GM12875 (cell line): ENCODE measurements around the gene C15orf39.

Experiments used
- H3K4me3 ChIP-seq: one replicate; pipeline ENCODE4 v1.5.1; 2011; ENCODE audit warnings: low read depth, low read length, control low read depth
- TF ChIP-seq, protein P1 (sequence below): IDR thresholded peaks from 2 replicates; pipeline ENCODE4 v1.5.1; 2011; ENCODE audit warnings: low read depth, mild to moderate bottlenecking, control low read depth, inconsistent platforms, low read length, moderate library complexity, borderline replicate concordance; ENCODE audit not compliant: insufficient read depth

Gene C15orf39

GRCh38 chr15:75208501-75209288, 7.0 kb downstream of the C15orf39 start:
- H3K4me3 ChIP-seq: no peak overlapping the region

GRCh38 chr15:75209289-75209676, 7.6 kb downstream of the C15orf39 start:
- TF ChIP-seq, protein P1, sequence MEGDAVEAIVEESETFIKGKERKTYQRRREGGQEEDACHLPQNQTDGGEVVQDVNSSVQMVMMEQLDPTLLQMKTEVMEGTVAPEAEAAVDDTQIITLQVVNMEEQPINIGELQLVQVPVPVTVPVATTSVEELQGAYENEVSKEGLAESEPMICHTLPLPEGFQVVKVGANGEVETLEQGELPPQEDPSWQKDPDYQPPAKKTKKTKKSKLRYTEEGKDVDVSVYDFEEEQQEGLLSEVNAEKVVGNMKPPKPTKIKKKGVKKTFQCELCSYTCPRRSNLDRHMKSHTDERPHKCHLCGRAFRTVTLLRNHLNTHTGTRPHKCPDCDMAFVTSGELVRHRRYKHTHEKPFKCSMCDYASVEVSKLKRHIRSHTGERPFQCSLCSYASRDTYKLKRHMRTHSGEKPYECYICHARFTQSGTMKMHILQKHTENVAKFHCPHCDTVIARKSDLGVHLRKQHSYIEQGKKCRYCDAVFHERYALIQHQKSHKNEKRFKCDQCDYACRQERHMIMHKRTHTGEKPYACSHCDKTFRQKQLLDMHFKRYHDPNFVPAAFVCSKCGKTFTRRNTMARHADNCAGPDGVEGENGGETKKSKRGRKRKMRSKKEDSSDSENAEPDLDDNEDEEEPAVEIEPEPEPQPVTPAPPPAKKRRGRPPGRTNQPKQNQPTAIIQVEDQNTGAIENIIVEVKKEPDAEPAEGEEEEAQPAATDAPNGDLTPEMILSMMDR: no peak
- H3K4me3 ChIP-seq: no peak overlapping the region

More at GRCh38 chr15:75208501-75209288, 7.0 kb downstream of the C15orf39 start:
- TF ChIP-seq, protein P1: no peak

DNA sequence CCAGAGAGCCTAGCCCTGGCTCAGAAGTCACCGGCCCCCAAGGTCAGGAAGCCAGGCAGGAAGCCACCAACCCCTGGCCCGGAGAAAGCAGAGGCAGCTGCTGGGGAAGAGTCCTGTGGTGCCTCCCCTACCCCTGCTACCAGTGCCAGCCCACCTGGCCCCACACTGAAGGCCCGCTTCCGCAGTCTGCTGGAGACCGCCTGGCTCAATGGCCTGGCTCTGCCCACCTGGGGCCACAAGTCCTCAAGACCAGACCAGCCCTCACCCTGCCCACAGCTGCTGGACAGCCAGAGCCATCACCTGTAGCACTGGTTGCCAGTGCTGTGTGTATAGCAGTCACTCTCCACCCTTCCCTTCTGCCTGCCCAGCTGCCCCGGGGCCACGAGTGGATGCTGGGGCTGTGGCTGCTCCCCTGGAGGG, 9.1 kb downstream of the C15orf39 start:
- TF ChIP-seq, protein P1: no peak
- H3K4me3 ChIP-seq: no peak overlapping the region

DNA sequence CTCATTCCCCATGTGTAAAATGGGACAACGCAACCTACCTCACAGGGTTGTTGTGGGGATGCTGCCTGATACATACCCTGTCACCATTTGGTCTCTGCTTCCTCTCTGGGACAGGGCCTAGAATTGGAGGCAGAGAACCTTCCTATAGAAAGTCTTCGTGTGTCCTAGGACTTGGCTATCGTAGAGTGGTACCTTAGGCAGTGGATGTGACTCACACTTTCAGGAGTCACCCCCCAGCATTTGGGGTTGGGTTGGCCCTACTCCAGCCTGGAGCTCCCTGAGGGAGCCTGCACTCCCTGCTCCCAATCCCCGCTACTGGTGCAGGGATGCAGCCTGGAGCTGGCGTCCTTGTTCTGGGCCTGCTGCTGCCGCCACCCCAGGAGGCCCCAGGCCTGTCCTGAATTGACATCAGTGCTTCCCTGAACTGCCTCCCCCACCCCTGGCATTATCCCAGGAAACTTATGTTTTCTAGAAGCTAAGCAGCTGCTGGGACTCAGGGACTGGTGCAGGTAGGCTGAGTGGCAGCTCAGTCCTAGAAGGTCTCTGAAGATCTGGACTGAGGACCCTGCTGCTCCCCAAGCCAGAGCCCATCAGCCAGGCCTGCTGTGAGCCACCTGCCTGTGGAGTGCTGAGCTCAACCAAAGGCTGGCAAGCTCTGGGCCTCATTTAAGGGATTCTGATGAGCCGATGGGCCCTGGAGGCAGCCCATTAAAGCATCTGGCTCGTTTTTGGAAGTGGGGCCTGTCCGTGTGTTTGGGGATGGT, 9.9 kb downstream of the C15orf39 start:
- no peak overlapping the region for H3K4me3 ChIP-seq

DNA sequence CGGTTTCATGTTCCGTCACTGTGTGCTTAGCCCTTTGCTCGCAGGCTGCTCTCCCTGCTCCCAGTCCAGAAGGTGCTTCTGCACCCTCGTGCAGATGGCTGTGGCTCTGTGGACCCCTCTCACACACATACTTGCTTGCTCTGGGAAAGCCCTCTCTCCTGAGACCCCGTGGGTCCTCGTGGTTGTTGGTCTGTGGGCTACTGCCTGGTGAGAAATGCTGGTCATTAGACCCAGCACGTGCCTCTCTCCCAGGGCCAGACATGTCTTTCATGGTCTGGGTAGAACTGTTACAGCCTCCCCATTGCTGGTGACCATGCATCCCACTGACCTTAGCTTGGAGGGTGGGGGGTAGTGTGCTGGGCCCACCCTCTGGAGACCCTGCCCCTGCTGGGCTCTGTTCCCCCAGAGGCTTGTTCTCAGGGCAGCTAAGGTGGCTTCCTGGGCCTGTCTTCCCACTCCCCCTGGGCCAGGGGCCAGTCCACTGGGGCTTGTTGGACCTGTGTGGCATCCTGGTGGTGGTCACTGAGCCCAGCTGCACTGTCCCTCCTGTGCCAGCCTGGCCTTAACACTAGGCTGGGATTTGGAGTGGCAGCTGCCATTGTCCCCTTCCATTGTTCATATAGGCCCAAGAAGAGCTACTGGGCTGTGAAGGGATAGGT, 10.6 kb downstream of the C15orf39 start:
- no peak overlapping the region for H3K4me3 ChIP-seq
- TF ChIP-seq, protein P1: no peak

More for the DNA sequence above, 9.9 kb downstream of the C15orf39 start:
- TF ChIP-seq, protein P1: no peak

- H3K4me3 ChIP-seq: no peak overlapping the region
- TF ChIP-seq, protein P1: no peak
These were observed 11.6 kb downstream of the C15orf39 start for GRCh38 chr15:75213212-75213767.
